B cell (primary cell): ENCODE measurements around the gene FANCC. TPM values are rescaled to one million over a fixed set of nuclear protein-coding genes. Genes with fewer than 3 reads are reported as not detected.

Experiments used
- ATAC-seq: fragments of 200-7000 bp; cut with Tn5 transposase; one replicate; pipeline ENCODE4 v1.10.0; 2021; ENCODE audit warnings: low read depth, mild to moderate bottlenecking, moderate number of reproducible peaks, moderate library complexity
- CTCF ChIA-PET: fragments of 350-600 bp; sonication (Branson Sonifier 250); formaldehyde crosslinking; loops from one replicate; lab custom pipeline; 2021; ENCODE audit warnings: antibody characterized with exemption, inconsistent platforms; lab: Charles Lee
- POLR2A ChIA-PET: fragments of 350-600 bp; sonication (Branson Sonifier 250); formaldehyde crosslinking; loops from one replicate; lab custom pipeline; 2021; ENCODE audit warnings: antibody characterized with exemption; lab: Charles Lee
- DNase-seq: peaks from one replicate; pipeline ENCODE4 v3.0.0; 2013
- H2AFZ ChIP-seq: 2 replicates; pipeline ENCODE4 v1.6.1; 2012; ENCODE audit warnings: mild to moderate bottlenecking, low read depth, low read length; ENCODE audit not compliant: insufficient read depth, poor library complexity, severe bottlenecking
- H3K27ac ChIP-seq, 2 donors: 1 replicate in 1 of 2; 2 replicates in 1 of 2; pipeline ENCODE4 v1.5.1; 2012 to 2013; ENCODE audit warnings: low read length in 2 of 2, mild to moderate bottlenecking in 2 of 2, moderate library complexity in 1 of 2
- H3K27me3 ChIP-seq, 4 experiments: fragments of 200-600 bp in 1 of 4; sonication (generic) in 1 of 4; replicated peaks in 1 of 4; 1 replicate in 2 of 4; 2 replicates in 2 of 4; pipeline versions ENCODE4 v1.6.1 to v1.7.0; 2013 to 2016; ENCODE audit warnings: low read length in 3 of 4, mild to moderate bottlenecking in 2 of 4, mixed read lengths in 1 of 4, moderate library complexity in 1 of 4; ENCODE audit not compliant: insufficient read depth in 4 of 4, control insufficient read depth in 3 of 4; ENCODE audit errors: control extremely low read depth in 1 of 4
- H3K36me3 ChIP-seq, 2 experiments: replicated peaks in 1 of 2; 1 replicate in 1 of 2; 2 replicates in 1 of 2; pipeline versions ENCODE4 v1.6.1 to v1.7.1; 2013; ENCODE audit warnings: low read length in 1 of 2; ENCODE audit not compliant: insufficient read depth in 2 of 2, control insufficient read depth in 1 of 2; ENCODE audit errors: control extremely low read depth in 1 of 2, extremely low read depth in 1 of 2
- H3K4me1 ChIP-seq, 2 donors: fragments of 200-600 bp in 1 of 2; sonication (generic) in 1 of 2; 1 replicate in 1 of 2; 2 replicates in 1 of 2; pipeline versions ENCODE4 v1.5.1 to v1.6.1; 2013 to 2017; ENCODE audit warnings: low read length in 2 of 2; ENCODE audit not compliant: control insufficient read depth in 2 of 2, insufficient read depth in 2 of 2
- H3K4me2 ChIP-seq: replicated peaks from 2 replicates; pipeline ENCODE3; 2012; ENCODE audit warnings: mild to moderate bottlenecking, low read depth, low read length; ENCODE audit not compliant: poor library complexity, severe bottlenecking
- H3K4me3 ChIP-seq, 5 experiments: fragments of 200-600 bp in 1 of 5; sonication (generic) in 1 of 5; 1 replicate in 3 of 5; 2 replicates in 2 of 5; pipeline versions ENCODE4 v1.5.1 to v1.7.0; 2011 to 2016; ENCODE audit warnings: low read length in 4 of 5, mild to moderate bottlenecking in 4 of 5, low read depth in 2 of 5, control low read depth in 1 of 5, moderate library complexity in 1 of 5; ENCODE audit not compliant: insufficient read depth in 1 of 5; ENCODE audit errors: control extremely low read depth in 1 of 5, extremely low read depth in 1 of 5
- H3K79me2 ChIP-seq: fragments of 200-600 bp; sonication (generic); one replicate; pipeline ENCODE4 v1.6.0; 2016; ENCODE audit warnings: low read length; ENCODE audit not compliant: control insufficient read depth, insufficient read depth
- H3K9ac ChIP-seq: fragments of 200-600 bp; sonication (generic); 2 replicates; pipeline ENCODE4 v1.6.1; 2017; ENCODE audit warnings: mild to moderate bottlenecking, low read length, moderate library complexity
- H3K9me3 ChIP-seq, 3 donors: one replicate each; pipeline versions ENCODE4 v1.6.1 to v1.7.1; 2013; ENCODE audit warnings: low read length in 2 of 3; ENCODE audit not compliant: control insufficient read depth in 2 of 3, insufficient read depth in 1 of 3; ENCODE audit errors: control extremely low read depth in 1 of 3
- H4K20me1 ChIP-seq: 2 replicates; pipeline ENCODE4 v1.6.0; 2012; ENCODE audit warnings: mild to moderate bottlenecking, low read length; ENCODE audit not compliant: insufficient read depth, control insufficient read depth, poor library complexity, severe bottlenecking
- H3K27ac Mint-ChIP-seq: one replicate; pipeline ENCODE4 v1.8.0; 2021; ENCODE audit warnings: mixed read lengths
- H3K27me3 Mint-ChIP-seq: one replicate; pipeline ENCODE4 v1.8.0; 2021; ENCODE audit warnings: mixed read lengths
- H3K4me1 Mint-ChIP-seq: one replicate; pipeline ENCODE4 v1.8.0; 2021; ENCODE audit warnings: mixed read lengths
- H3K4me3 Mint-ChIP-seq: one replicate; pipeline ENCODE4 v1.8.0; 2021; ENCODE audit warnings: mixed read lengths
- H3K9me3 Mint-ChIP-seq: one replicate; pipeline ENCODE4 v1.8.0; 2022; ENCODE audit warnings: mixed read lengths; ENCODE audit not compliant: insufficient read depth
- EZH2 ChIP-seq: IDR thresholded peaks from 2 replicates; pipeline ENCODE4 v1.6.1; 2012; ENCODE audit warnings: borderline replicate concordance, low read depth, mild to moderate bottlenecking, moderate library complexity, low read length; ENCODE audit not compliant: insufficient read depth, poor library complexity, severe bottlenecking
- WGBS: methylation state at CpG from one replicate; pipeline ENCODE4 v1.1.5; 2013; ENCODE audit warnings: missing lambda C conversion rate; ENCODE audit not compliant: insufficient coverage; 5-methylcytosine and 5-hydroxymethylcytosine counted together
- intact Hi-C: fragments of 100-400 bp; cut with micrococcal nuclease; formaldehyde crosslinking; loops from one replicate; pipeline ENCODE4 v1.10.0; 2022
- polyA plus RNA-seq: library from polyadenylated mRNA; depleted of rRNA; stranded (reverse); fragments of >200 nt; gene quantifications from 2 replicates; pipeline ENCODE4 v1.2.3, GENCODE V29; 2012
- total RNA-seq, 2 donors: library from RNA; stranded (reverse); fragments of 120-200 nt in 1 of 2; gene quantifications; 1 replicate in 1 of 2; 2 replicates in 1 of 2; pipeline versions ENCODE4 v1.2.3 to v1.2.4, GENCODE V29; 2013 to 2022
- TF ChIP-seq, protein P1 (sequence below): fragments of 200-600 bp; IDR thresholded peaks from one replicate; pipeline ENCODE4 v1.8.0; 2022; ENCODE audit warnings: antibody characterized with exemption, mild to moderate bottlenecking

Gene FANCC
- total and polyA plus RNA-seq, 2 donors (not counting 1 experiment from before 2014, with no cell fraction given): 1.8 to 11.1 TPM

DNA sequence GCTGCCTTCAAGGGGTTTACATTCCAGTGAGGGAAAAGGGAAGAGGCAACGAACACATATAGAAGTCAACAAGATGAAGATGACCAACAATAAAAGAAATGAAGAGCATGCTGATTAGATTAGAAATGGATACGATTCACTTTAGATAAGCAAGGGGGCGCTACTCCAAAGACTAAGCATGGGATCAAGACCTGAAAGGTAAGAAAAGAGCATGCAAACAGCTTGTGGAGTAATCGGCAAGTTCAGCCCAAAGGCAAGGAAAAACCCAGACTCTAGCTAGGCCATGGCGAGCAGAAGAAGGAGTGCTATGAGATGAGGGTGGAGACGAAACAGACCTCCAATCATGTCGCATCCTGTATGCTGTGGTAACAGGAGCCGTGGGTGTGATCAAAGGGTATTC lies 124.4 kb downstream of the FANCC start:
- Histone ChIP-seq H3K27me3 (no peaks in the 10 kb centered on the region), H4K20me1 (no peaks in the 10 kb centered on the region), H2AFZ (no peak overlapping the region), H3K4me2 (no peak overlapping the region), H3K4me1 (no peaks in the 10 kb centered on the region), H3K36me3 (no peaks in the 10 kb centered on the region), H3K9me3 (no peaks in the 10 kb centered on the region), H3K9ac (no peak overlapping the region), H3K27ac (no peak overlapping the region), H3K79me2 (no peaks in the 10 kb centered on the region), H3K4me3 (no peak overlapping the region)
- POLR2A ChIA-PET: no interaction called here
- no peaks in the 10 kb centered on the region for H3K9me3 Mint-ChIP-seq
- H3K4me3 Mint-ChIP-seq: no peak overlapping the region
- WGBS: 93% methylated on average over 7 of the region's 8 CpGs
- DNase-seq (no peak), ATAC-seq (no peak)
- peaks cover 18% of the 10 kb centered on the region for H3K4me1 Mint-ChIP-seq
- TF ChIP-seq, protein P1, sequence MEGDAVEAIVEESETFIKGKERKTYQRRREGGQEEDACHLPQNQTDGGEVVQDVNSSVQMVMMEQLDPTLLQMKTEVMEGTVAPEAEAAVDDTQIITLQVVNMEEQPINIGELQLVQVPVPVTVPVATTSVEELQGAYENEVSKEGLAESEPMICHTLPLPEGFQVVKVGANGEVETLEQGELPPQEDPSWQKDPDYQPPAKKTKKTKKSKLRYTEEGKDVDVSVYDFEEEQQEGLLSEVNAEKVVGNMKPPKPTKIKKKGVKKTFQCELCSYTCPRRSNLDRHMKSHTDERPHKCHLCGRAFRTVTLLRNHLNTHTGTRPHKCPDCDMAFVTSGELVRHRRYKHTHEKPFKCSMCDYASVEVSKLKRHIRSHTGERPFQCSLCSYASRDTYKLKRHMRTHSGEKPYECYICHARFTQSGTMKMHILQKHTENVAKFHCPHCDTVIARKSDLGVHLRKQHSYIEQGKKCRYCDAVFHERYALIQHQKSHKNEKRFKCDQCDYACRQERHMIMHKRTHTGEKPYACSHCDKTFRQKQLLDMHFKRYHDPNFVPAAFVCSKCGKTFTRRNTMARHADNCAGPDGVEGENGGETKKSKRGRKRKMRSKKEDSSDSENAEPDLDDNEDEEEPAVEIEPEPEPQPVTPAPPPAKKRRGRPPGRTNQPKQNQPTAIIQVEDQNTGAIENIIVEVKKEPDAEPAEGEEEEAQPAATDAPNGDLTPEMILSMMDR: no peak
- TF ChIP-seq EZH2: no peak
- H3K27ac Mint-ChIP-seq: no peak overlapping the region
- no peaks in the 10 kb centered on the region for H3K27me3 Mint-ChIP-seq
- CTCF ChIA-PET: no interaction called here
- intact Hi-C loops: no loop called here

DNA sequence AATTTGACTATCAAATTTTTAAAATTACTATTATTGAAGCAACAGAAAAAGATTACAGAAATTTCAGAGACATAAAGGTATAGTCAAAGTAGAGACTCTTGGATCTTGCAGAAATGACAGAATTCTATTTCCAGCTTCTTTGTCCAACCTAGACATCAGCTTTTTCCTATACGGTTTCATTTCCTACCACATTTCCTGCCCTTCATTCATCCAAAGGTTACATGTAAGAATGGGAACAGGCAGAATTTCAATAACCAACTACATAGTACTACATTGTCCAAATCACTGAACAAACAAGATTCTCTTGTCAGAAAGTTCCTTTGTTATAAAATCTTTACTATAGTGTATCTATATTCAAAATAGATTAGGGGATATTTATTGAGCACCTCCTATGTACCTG lies 124.9 kb downstream of the FANCC start:
- Mint-ChIP-seq H3K4me3 (no peak overlapping the region), H3K9me3 (no peaks in the 10 kb centered on the region), H3K27me3 (no peaks in the 10 kb centered on the region), H3K27ac (no peak overlapping the region), H3K4me1 (peaks cover 18% of the 10 kb centered on the region)
- H3K9ac ChIP-seq: no peak overlapping the region
- H3K9me3 ChIP-seq: no peaks in the 10 kb centered on the region
- no peaks in the 10 kb centered on the region for H3K79me2 ChIP-seq
- no peaks in the 10 kb centered on the region for H3K36me3 ChIP-seq
- H3K27me3 ChIP-seq: no peaks in the 10 kb centered on the region
- intact Hi-C loops: no loop called here
- H3K27ac ChIP-seq: no peak overlapping the region
- CTCF ChIA-PET: no interaction called here
- H3K4me1 ChIP-seq: no peaks in the 10 kb centered on the region
- H3K4me2 ChIP-seq: no peak overlapping the region
- no CpG with 5 or more reads among the region's 1 CpG for WGBS
- no peaks in the 10 kb centered on the region for H4K20me1 ChIP-seq
- DNase-seq (no peak), ATAC-seq (no peak)
- no peak overlapping the region for H3K4me3 ChIP-seq
- no peak overlapping the region for H2AFZ ChIP-seq
- TF ChIP-seq EZH2: no peak
- POLR2A ChIA-PET: no interaction called here
